HTR-8/SVneo (cell line): ENCODE measurements around the gene CSNK1G1.
"Not testable (repeated sequence)": the region's sequence is repeated elsewhere in the genome, so short reads cannot be mapped to it uniquely, and the experiment has no call there.

Source experiments
- DNase-seq: peaks from one replicate; pipeline ENCODE4 v3.0.0; 2011; ENCODE audit warnings: low spot score, mixed read lengths; ENCODE audit not compliant: insufficient read length
- FAIRE-seq: peaks from 2 replicates; lab custom pipeline; 2011; peaks lifted over from hg19 to GRCh38; lab: Jason Lieb, UNC

Gene CSNK1G1

DNA sequence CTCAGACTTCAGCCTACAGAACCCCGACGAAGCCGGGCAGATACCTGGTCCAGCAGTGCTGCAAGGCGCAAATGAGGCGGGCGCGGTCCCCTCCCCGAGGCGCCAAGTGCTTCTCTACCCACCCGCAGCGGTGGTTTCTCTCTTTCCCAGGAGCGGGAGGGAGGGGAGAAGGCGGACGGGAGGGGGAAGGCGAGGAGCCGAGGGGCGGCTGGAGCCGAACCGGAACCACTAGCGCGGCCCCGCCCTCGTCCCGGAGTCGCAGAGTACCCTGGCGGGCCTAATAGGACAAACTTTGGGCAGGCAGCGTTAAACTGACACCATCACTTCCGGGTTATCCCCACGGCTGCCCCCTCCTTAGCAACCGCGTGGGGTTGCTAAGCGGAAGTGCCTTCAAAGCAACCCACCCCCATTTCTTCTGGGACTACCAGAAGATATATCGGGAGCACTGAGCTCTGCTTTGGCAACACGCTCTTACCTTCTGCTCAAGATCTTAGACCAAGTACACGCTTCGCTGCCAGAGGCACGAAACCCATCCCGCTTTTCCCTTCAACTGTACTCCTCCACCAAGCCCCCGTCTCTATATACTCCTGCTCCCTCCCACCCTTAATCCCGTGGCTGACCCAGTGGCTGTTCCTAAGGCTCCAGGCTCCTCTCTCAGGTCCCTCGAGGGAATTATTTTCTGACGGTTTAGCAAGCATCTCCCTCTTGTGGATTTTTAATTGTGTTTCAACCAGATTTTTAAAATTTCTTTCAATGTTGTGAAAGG is at the start of gene CSNK1G1:
TSS of gene CSNK1G1 (minus strand) at position 230 of the 766 bp plus-strand sequence. CDS start 55,674 bp downstream, outside the sequence.
- peak; percentile 91 for FAIRE-seq

DNA sequence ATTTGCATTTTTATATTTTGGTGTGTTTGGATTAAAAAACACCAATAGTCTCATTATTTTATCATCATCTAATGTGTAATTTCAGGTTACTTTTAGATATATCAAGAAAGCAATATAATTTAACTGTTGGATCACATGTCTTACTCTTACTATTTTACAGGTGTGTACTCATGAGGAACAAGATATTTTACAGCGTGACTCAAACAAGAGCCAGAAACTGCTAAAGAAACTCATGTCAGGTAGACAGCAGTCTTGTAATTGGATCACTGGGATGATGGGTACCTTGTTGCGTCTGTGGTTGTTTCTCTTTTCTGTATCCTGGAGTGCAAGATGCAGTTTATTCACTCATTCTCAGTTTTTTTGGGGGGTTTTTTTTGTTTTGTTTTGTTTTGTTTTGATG is 44.6 kb upstream of the CSNK1G1 start:
- DNase-seq: no peak
- FAIRE-seq: no peak

More for the DNA sequence above, at the start of gene CSNK1G1:
- peak; percentile 90 for DNase-seq

DNA sequence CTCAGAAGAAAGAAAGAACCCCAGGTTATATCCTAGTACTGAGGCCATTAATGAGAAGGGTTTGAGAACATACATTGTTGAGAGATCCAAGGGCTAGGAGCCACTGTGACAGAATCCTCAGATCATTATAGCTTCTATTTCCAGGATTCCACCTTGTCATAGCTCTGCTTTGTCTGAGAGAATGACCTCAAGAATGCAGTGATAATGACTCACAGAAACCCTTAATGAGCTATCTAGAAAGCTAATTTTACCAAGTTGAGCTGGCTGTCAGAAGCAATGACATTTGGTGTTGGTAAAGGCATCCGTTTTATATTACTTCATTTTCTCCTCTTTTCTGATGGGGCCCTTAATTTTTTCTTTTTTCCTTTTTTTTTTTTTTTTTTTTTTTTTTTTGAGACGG is 42.6 kb upstream of the CSNK1G1 start:
- FAIRE-seq: no peak

DNA sequence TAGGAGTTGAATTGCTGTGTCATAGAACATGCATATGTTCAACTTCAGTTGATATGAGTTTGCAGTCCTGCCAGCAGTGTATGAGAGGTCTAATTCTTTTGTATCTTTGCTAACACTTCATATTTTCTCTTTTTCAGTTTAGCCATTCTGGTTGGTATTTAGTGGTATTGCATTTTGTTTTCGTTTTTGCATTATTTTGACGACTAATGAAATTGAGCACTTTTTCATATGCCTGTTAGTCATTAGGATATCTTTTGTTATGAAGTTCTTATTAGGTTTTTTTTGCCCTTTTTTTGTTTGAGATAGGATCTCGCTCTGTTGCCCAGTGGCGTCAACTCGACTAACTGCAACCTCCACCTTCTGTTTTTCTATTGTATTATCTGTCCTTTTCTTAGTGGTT is 40.8 kb upstream of the CSNK1G1 start:
- FAIRE-seq (no peak), DNase-seq (no peak)

More for the DNA sequence above, 42.6 kb upstream of the CSNK1G1 start:
- DNase-seq: no peak

DNA sequence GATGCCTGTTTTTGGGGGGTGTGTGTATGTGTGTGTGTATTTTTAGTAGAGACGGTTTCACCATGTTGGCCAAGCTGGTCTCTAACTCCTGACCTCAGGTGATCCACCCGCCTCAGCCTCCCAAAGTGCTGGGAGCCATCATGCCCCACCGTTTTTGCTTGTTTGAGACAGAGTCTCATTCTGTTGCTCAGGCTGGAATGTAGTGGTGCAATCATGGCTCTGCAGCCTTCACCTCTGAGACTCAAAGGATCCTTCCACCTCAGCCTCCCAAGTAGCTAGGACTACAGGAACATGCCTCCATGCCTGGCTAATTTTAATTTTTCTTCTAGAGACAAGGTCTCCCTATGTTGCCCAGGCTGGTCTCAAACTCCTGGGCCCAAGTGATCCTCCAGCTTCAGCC is 36.5 kb upstream of the CSNK1G1 start:
- DNase-seq, FAIRE-seq: not testable (repeated sequence)

DNA sequence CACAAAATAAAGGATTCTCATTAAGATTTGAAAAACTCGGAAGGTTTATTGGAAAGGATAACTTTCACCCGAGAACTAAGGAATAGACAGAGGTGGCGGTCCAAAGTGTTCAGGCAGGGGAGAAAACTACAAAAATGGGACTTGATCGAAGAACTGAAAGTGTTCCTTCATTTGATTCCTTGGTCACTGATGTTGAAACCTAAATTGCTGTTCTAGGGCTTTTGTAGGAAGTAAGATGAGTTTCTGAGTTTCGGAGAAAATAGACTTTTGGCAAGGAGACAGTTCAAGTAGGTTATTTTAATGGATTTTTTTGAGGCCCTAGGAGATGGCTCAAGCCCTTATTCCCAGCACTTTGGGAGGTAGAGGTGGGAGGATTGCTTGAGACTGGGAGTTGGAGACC is 33.1 kb upstream of the CSNK1G1 start:
- DNase-seq (no peak), FAIRE-seq (no peak)

DNA sequence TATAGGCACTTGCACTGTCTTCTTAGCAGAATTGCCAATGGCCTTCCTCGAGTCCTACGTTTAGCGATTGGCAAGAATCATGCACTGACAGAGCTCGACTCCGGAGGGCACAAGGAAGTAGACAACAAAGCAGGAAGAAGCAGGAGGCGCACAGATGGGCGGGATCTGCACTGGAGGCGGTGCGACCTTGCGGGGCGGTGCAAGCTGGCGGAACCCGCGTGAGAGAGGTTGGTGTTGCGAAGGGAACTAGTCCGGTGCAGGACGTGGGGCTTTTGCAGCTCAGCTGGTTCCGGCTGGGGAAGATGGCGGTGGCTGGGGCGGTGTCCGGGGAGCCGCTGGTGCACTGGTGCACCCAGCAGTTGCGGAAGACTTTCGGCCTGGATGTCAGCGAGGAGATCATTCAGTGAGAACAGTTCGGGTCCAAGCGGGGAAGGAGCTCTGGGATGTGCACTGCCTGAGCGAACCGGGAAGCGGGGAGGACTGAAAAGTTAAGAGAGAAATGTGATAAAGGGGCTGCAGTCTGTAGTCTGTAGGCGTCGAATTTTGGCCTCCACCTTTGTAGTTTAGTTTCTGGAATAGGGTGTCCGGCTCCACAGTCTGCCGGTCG is 31.7 kb upstream of the CSNK1G1 start, which contains the start of gene TRIP4:
TSS of gene TRIP4 (plus strand) at position 275 of the 607 bp plus-strand sequence. CDS start at position 303, 28 bp downstream.
- FAIRE-seq (peak; percentile 82), DNase-seq (peak; percentile 92)

DNA sequence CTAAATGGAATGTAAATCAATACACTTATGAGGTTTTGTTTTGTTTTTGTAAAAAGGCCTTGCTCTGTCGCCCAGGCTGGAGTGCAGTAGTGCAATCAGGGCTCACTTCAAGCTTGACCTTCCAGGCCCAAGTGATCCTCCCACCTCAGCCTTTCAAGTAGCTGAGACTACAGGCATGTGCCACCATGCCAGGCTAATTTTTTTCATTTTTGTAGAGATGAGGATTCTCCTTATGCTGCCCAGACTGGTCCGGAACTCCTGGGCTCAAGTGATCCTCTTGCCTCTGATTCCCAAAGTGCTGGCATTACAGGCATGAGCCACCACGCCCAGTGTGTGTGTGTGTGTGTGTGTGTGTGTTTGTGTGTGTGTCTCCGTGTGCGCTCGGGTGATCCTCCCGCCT is 30.3 kb upstream of the CSNK1G1 start:
- no peak for FAIRE-seq

DNA sequence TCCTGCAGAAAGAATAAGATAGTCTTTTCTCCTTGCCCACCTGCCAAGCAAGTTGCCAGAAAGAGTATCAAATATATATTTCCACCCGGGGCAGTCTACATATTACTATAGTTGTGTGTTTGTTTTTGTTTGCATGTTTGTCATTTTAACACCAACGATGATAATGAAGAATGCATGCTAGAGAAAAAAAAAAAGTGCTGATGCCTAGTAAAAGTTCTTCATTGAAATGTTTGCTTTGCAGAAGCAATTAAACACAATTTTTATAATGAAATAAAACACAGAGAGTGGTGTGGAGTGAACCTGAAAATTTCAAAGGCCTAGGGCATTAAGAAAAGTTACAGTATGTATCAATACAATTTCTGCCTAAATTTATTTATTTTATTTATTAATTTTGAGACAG is 27.8 kb upstream of the CSNK1G1 start:
- no peak for FAIRE-seq

More for the DNA sequence above, 30.3 kb upstream of the CSNK1G1 start:
- no peak for DNase-seq

DNA sequence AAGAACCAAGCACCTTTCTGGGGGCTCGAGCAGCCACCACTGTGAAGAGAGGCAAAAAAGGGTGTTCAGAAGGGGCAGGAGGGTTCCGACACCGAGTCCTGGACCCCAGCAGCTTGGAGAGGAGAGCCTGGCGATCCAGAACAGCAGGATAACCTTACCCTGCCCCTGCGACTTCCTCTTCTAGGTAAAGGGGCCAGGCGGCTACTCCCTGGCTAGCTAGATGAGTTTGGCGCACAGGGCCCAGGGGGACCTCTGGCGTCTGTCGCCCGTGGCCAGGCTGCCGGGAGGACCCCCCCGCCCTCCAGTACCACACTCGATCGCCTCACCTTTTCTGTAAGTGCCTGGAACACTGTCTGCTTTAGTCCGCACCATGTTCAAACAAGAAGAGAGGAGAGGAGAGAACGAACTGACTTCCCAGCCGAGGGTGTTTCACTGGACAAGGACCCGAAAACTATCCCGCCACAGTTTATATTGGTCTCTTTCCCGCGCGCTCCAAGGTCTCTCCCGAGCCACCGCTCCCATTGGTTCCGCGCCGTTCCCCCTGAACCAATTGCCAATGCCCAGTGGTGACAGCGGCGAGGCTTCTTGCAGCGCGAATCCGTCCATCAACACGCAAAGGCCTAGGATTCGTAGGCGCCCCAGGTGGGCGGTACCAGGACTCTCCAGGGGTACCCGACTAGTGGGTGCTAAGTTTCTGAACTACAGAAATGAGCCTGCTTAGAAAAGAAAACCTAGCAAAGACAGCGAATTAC is 25.2 kb upstream of the CSNK1G1 start, which contains the start of gene PCLAF:
TSS of gene PCLAF (minus strand) at position 442 of the 752 bp plus-strand sequence. CDS start at position 372, 70 bp downstream.
- peak; percentile 89 for FAIRE-seq
- peak; percentile 94 for DNase-seq

More for the DNA sequence above, 27.8 kb upstream of the CSNK1G1 start:
- DNase-seq: no peak

DNA sequence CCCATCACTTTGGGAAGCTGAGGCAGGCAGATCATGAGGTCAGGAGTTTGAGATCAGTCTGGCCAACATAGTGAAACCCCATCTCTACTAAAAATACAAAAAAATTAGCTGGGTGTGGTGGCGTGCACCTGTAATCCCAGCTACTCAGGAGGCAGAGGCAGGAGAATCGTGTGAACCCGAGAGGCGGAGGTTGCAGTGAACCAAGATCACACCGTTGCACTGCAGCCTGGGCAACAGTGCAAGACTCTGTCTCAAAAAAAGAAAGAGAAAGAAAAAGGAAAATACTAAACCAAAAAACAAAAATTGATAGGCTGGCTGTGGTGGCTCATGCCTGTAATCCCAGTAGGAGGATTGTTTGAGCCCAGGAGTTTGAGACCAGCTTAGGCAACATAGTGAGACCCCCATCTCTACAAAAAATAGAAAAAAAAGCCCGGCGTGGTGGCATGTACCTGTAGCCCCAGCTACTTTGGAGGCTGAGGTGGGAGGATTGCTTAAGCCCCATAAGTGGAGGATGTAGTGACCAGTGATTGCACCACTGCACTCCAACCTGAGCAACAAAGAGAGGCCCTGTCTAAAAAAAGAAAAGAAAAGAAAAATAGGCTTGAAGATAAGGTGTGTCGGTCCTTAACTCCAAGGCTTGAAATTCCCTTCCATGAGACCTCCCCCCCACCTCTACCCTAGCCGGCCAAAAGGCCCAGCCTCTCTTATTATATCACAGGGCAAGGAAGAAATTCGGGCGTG is 24.3 kb upstream of the CSNK1G1 start:
- FAIRE-seq, DNase-seq: not testable (repeated sequence)

DNA sequence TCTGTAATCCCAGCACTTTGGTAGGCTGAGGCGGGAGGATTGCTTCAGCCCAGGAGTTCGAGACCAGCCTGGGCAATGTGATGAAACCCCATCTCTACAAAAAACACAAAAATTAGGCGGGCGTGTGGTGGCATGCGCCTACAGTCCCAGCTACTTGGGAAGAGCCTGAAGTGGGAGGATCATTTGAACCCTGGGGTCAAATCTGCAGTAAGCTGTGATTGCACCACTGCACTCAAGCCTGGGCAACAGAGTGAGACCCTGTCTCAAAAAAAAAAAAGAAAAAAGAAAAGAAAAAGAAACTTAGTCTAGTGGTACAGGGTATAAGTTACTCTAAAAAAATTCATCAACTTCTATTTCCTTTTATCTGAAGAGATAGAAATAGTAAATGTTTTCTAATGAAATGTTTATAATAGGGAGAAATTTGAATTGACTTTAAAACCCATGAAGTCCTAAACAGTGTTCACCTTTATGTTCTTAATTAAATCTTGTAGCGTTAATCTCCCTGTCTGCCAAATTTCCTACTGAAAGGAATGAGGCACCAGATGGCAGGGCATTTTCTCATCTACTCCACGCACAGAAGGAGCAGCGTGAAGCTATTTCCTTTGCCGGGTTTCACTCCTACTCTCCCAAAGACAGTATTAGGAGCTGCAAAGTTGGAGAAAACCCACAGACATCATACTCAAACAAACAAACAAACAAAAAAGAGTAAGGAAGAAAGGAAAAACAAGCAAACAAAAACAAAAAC is 23.4 kb upstream of the CSNK1G1 start:
- DNase-seq: no peak
- FAIRE-seq: no peak

DNA sequence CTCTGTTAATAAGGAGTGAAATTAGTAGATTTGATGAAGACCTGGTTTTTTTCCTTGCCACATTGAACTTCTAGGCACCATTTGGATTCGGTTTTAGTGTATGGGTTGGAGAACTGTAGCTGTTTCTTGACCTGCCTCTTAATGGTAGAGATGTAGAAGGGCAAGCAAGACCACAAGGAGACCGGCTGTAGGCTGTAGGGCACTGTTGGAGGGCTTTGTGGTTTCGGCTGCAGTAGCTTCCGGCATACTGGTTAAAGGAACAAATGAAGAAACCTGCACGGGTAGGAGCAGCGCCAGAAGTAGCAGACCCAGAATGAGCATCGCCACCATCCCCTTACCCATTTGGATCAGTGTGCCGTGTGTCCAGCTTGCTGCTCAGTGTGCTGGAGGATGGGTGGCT is 17.4 kb upstream of the CSNK1G1 start:
- FAIRE-seq (no peak), DNase-seq (no peak)

DNA sequence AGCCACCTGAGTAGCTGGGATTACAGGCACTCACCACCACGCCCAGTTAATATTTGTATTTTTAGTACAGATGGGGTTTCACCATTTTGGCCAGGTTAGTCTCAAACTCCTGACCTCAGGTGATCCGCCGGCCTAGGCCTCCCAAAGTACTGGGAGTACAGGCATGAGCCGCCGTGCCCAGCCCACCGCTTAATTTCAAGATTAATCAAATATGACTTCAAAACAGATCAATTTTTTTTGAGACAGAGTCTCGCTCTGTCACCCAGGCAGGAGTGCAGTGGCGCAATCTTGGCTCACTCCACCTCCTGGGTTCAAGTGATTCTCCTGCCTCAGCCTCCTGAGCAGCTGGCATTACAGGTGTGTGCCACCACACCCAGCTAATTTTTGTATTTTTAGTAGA is 15.4 kb upstream of the CSNK1G1 start:
- DNase-seq, FAIRE-seq: not testable (repeated sequence)

DNA sequence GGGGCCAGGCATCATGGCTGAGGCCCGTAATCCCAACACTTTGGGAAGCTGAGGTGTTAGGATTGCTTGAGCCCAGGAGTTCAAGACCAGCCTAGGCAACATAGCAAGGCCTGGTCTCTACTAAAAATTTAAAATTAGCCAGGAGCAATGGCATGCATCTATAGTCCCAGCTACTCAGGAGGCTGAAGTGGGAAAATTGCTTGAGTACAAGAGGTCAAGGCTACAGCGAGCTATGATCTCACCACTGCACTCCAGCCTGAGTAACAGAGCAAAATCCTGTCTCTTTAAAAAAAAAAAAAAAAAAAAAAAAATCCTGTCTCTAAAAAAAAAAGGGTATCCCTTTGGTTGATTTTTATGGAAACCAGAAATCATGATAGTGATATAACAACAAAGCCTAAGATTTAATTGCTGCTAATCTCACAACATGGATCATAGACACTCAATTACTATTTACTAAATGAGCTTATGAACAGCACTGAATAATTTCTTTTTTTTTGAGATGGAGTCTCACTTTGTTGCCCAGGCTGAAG is 13.2 kb upstream of the CSNK1G1 start:
- no peak for FAIRE-seq

DNA sequence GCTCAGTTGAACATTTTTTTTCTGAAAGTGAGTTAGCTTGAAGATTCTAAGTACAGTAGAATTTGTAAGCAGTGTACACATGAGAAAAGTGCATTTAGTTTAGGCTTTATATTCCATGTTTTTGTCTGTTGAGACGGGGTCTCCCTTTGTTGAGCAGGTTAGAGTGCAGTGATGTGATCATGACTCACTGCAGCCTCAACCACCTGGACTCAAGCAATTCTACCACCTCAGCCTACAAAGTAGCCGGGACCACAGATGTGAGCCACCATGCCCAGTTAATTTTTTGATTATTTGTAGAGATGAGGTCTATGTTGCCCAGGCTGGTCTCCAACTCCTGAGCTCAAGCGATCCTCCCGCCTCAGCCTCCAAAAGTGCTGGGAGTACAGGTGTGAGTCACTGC is 5.3 kb upstream of the CSNK1G1 start:
- FAIRE-seq (no peak), DNase-seq (no peak)

More for the DNA sequence above, 13.2 kb upstream of the CSNK1G1 start:
- DNase-seq: no peak

DNA sequence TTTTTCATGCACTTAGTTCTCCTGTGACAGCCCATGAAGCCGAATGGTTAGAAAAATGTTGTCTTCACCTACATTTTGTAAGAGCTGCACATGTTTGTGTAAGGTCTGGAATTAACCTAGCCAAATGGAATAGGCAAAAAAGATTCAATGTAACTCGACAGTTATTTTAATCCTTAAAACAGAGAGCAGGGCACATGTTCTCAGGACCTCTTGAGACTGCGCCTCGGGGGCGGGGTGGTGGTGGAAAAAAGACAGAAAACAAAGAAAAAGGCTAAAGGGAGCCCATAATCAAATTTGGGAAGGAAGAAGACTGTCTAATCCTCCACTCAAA is 702 bp upstream of the CSNK1G1 start:
- no peak for FAIRE-seq
- no peak for DNase-seq

DNA sequence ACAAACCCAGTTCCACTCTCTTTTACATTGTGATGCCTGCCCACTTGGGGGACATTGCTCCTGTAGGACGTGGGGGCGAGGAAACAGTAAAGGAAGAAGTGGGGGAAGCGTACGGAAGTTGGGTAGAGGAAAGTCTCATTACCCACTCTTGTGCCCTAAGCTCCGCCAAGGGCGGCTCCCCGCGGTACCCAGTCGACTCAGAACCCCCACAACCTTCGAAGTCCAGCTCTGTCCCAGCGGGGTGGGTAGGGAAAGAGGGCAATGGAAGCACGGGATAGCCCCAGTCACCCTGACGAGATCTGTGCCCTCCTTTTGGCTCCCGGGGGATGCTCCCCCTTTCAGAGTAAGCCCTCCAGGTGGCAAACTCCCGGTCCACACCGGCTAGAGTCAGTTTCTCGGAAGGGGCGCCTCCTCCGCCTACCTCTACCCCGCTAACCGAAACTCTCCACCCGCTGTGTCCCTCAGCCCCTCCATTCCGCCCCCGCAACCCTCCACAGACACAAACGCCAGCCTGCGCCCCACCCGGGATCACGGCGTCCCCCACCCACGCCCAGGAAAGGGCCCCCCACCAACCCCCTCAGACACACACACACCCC is 527 bp downstream of the CSNK1G1 start:
- FAIRE-seq (no peak), DNase-seq (peak; percentile 12)
